H1 (cell line): ENCODE data around the gene ALG14. TPM values are rescaled to one million over a fixed set of nuclear protein-coding genes. Genes with fewer than 3 reads are reported as not detected.

Experiments
- CTCF ChIA-PET: fragments of 300-600 bp; sonication (Branson Sonifier 250); formaldehyde crosslinking; loops from one replicate; lab custom pipeline; 2021; ENCODE audit not compliant: partially characterized antibody; lab: Charles Lee
- POLR2A ChIA-PET: fragments of 300-600 bp; sonication (Branson Sonifier 250); formaldehyde crosslinking; loops from one replicate; lab custom pipeline; 2021; ENCODE audit warnings: inconsistent platforms; ENCODE audit not compliant: partially characterized antibody; lab: Charles Lee
- DNase-seq, 2 experiments: peaks; one replicate each; pipeline versions ENCODE4 v3.0.0 to v3.0.0-alpha.2; 2010 to 2022; ENCODE audit warnings: low spot score in 2 of 2, low read depth in 1 of 2, mixed read lengths in 1 of 2
- FAIRE-seq: peaks from 2 replicates; lab custom pipeline; 2011; peaks lifted over from hg19 to GRCh38; lab: Jason Lieb, UNC
- H2AFZ ChIP-seq: 2 replicates; pipeline ENCODE4 v1.8.1; 2012; ENCODE audit warnings: low read length, inconsistent platforms
- H2AK5ac ChIP-seq: 2 replicates; pipeline ENCODE4 v1.6.1; 2013; ENCODE audit warnings: low read depth, low read length
- H2BK120ac ChIP-seq: replicated peaks from 2 replicates; pipeline ENCODE3; 2013; ENCODE audit warnings: low read depth, low read length, inconsistent platforms
- H2BK12ac ChIP-seq: 2 replicates; pipeline ENCODE4 v1.6.1; 2013; ENCODE audit warnings: low read depth, low read length
- H2BK15ac ChIP-seq: 2 replicates; pipeline ENCODE4 v1.6.1; 2013; ENCODE audit warnings: low read length
- H2BK20ac ChIP-seq: 2 replicates; pipeline ENCODE4 v1.6.1; 2013; ENCODE audit warnings: low read length
- H2BK5ac ChIP-seq: 2 replicates; pipeline ENCODE4 v1.6.1; 2013; ENCODE audit warnings: low read depth, low read length
- H3K14ac ChIP-seq: 2 replicates; pipeline ENCODE4 v1.6.1; 2013; ENCODE audit warnings: inconsistent platforms; ENCODE audit not compliant: insufficient read length
- H3K18ac ChIP-seq: 2 replicates; pipeline ENCODE4 v1.6.1; 2013; ENCODE audit warnings: low read length; ENCODE audit errors: extremely low read depth
- H3K23ac ChIP-seq: 2 replicates; pipeline ENCODE4 v1.6.1; 2013; ENCODE audit warnings: inconsistent platforms; ENCODE audit not compliant: insufficient read length
- H3K23me2 ChIP-seq: 2 replicates; pipeline ENCODE4 v1.6.1; 2013; ENCODE audit warnings: low read depth, low read length
- H3K27ac ChIP-seq: 2 replicates; pipeline ENCODE4 v1.6.1; 2011; ENCODE audit warnings: low read depth, low read length, inconsistent platforms
- H3K27me3 ChIP-seq, 4 experiments: replicated peaks in 1 of 4; 1 replicate in 1 of 4; 2 replicates in 3 of 4; pipeline versions ENCODE4 v1.6.1 to v1.8.1; 2011 to 2013; ENCODE audit warnings: low read length in 3 of 4, mild to moderate bottlenecking in 3 of 4, inconsistent platforms in 2 of 4, mixed read lengths in 2 of 4, moderate library complexity in 1 of 4; ENCODE audit not compliant: control insufficient read depth in 3 of 4, insufficient read depth in 3 of 4; ENCODE audit errors: extremely low read depth in 1 of 4
- H3K36me3 ChIP-seq, 4 experiments: 2 replicates each; pipeline versions ENCODE4 v1.6.1 to v1.8.1; 2011 to 2013; ENCODE audit warnings: mild to moderate bottlenecking in 4 of 4, low read length in 3 of 4, moderate library complexity in 2 of 4, control low read depth in 1 of 4, inconsistent platforms in 1 of 4; ENCODE audit not compliant: insufficient read depth in 4 of 4, control insufficient read depth in 2 of 4
- H3K4ac ChIP-seq: replicated peaks from 2 replicates; pipeline ENCODE3; 2013; ENCODE audit warnings: low read length, low read depth, mixed read lengths, inconsistent platforms; ENCODE audit not compliant: insufficient read length
- H3K4me1 ChIP-seq, 4 experiments: replicated peaks in 1 of 4; 1 replicate in 1 of 4; 2 replicates in 3 of 4; pipeline versions ENCODE4 v1.6.1 to v1.8.1; 2011 to 2013; ENCODE audit warnings: low read length in 3 of 4, inconsistent platforms in 2 of 4, mixed read lengths in 1 of 4; ENCODE audit not compliant: insufficient read depth in 4 of 4, control insufficient read depth in 3 of 4
- H3K4me2 ChIP-seq, 2 experiments: 2 replicates each; pipeline versions ENCODE4 v1.6.1 to v1.8.1; 2011 to 2013; ENCODE audit warnings: low read depth in 2 of 2, low read length in 2 of 2, control low read depth in 1 of 2, inconsistent platforms in 1 of 2, mild to moderate bottlenecking in 1 of 2; ENCODE audit not compliant: insufficient read depth in 1 of 2
- H3K4me3 ChIP-seq, 4 experiments: fragments of 200-600, 300-600 bp in 1 of 4; sonication (generic), shearing (Covaris generic), sonication (Bioruptor Twin) in 1 of 4; 2 replicates each; pipeline versions ENCODE4 v1.5.1 to v1.8.1; 2011 to 2016; ENCODE audit warnings: low read length in 4 of 4, low read depth in 3 of 4, control low read depth in 2 of 4, inconsistent platforms in 2 of 4, mild to moderate bottlenecking in 2 of 4, mixed read lengths in 1 of 4, moderate library complexity in 1 of 4; ENCODE audit not compliant: insufficient read depth in 2 of 4; ENCODE audit errors: extremely low read depth in 1 of 4
- H3K56ac ChIP-seq: replicated peaks from 2 replicates; pipeline ENCODE3; 2013; ENCODE audit warnings: low read depth, mild to moderate bottlenecking, mixed read lengths, low read length, inconsistent platforms; ENCODE audit not compliant: insufficient read length
- H3K79me1 ChIP-seq: 2 replicates; pipeline ENCODE4 v1.6.1; 2013; ENCODE audit warnings: low read depth, low read length, control low read depth
- H3K79me2 ChIP-seq, 2 experiments: 2 replicates each; pipeline versions ENCODE4 v1.6.1 to v1.8.1; 2012 to 2013; ENCODE audit warnings: low read length in 2 of 2, mild to moderate bottlenecking in 2 of 2, inconsistent platforms in 1 of 2; ENCODE audit not compliant: insufficient read depth in 2 of 2, control insufficient read depth in 1 of 2
- H3K9ac ChIP-seq, 4 experiments: replicated peaks in 1 of 4; 1 replicate in 1 of 4; 2 replicates in 3 of 4; pipeline versions ENCODE4 v1.6.1 to v1.8.1; 2011 to 2013; ENCODE audit warnings: low read depth in 3 of 4, low read length in 3 of 4, control low read depth in 2 of 4, mild to moderate bottlenecking in 2 of 4, moderate library complexity in 2 of 4, inconsistent platforms in 1 of 4; ENCODE audit errors: extremely low read depth in 1 of 4
- H3K9me3 ChIP-seq, 2 experiments: 2 replicates each; pipeline versions ENCODE4 v1.6.1 to v1.8.1; 2012 to 2013; ENCODE audit warnings: mild to moderate bottlenecking in 2 of 2, moderate library complexity in 2 of 2, control low read depth in 1 of 2, inconsistent platforms in 1 of 2, low read depth in 1 of 2, low read length in 1 of 2, mixed read lengths in 1 of 2; ENCODE audit not compliant: insufficient read depth in 2 of 2
- H4K20me1 ChIP-seq, 2 experiments: replicated peaks in 1 of 2; 2 replicates each; pipeline versions ENCODE3 to v1.8.1; 2011 to 2013; ENCODE audit warnings: inconsistent platforms in 2 of 2, low read length in 2 of 2, mild to moderate bottlenecking in 1 of 2; ENCODE audit not compliant: insufficient read depth in 2 of 2, control insufficient read depth in 1 of 2
- H4K5ac ChIP-seq: 2 replicates; pipeline ENCODE4 v1.6.1; 2013; ENCODE audit warnings: low read length, low read depth, mixed read lengths, inconsistent platforms; ENCODE audit not compliant: insufficient read length
- H4K8ac ChIP-seq: 2 replicates; pipeline ENCODE4 v1.8.0; 2013; ENCODE audit warnings: mild to moderate bottlenecking, moderate library complexity, low read length, inconsistent platforms; ENCODE audit not compliant: insufficient read depth; ENCODE audit errors: extremely low read depth
- H4K91ac ChIP-seq: replicated peaks from 2 replicates; pipeline ENCODE3; 2013; ENCODE audit warnings: low read length, mixed read lengths, inconsistent platforms; ENCODE audit not compliant: insufficient read length
- BRCA1 ChIP-seq: IDR thresholded peaks from 2 replicates; pipeline ENCODE4 v1.6.1; 2012; ENCODE audit warnings: low read depth, low read length, improper control_type of control experiment
- NRF1 ChIP-seq: IDR thresholded peaks from 2 replicates; pipeline ENCODE4 v1.6.1; 2011; ENCODE audit warnings: mild to moderate bottlenecking, low read depth, low read length, improper control_type of control experiment
- PHF8 ChIP-seq: fragments of 200-600 bp; sonication (generic); conservative IDR thresholded peaks from 2 replicates; pipeline ENCODE4 v1.7.1; 2012; ENCODE audit warnings: low read depth, mild to moderate bottlenecking, inconsistent platforms, low read length, moderate library complexity
- POLR2A ChIP-seq, 2 experiments: IDR thresholded peaks; 1 replicate in 1 of 2; 2 replicates in 1 of 2; pipeline ENCODE4 v1.6.1; 2011; ENCODE audit warnings: low read depth in 2 of 2, low read length in 2 of 2, mild to moderate bottlenecking in 2 of 2; ENCODE audit errors: control extremely low read depth in 1 of 2
- SRF ChIP-seq: IDR thresholded peaks from 2 replicates; pipeline ENCODE4 v1.6.1; 2011; ENCODE audit warnings: mild to moderate bottlenecking, low read depth, low read length, moderate library complexity
- TAF1 ChIP-seq: IDR thresholded peaks from 2 replicates; pipeline ENCODE4 v1.6.1; 2011; ENCODE audit warnings: mild to moderate bottlenecking, low read depth, low read length
- USF2 ChIP-seq: IDR thresholded peaks from 2 replicates; pipeline ENCODE4 v1.6.1; 2011; ENCODE audit warnings: low read length, improper control_type of control experiment
- WGBS, 2 experiments: shearing (Covaris generic) in 1 of 2; methylation state at CpG; one replicate each; pipeline versions ENCODE4 v1.1.6 to v1.1.7; 2013 to 2015; ENCODE audit warnings: low lambda C conversion rate in 2 of 2, mixed read lengths in 2 of 2, inconsistent platforms in 1 of 2, low coverage in 1 of 2, missing lambda C conversion rate in 1 of 2; ENCODE audit not compliant: insufficient replicate concordance in 2 of 2, insufficient coverage in 1 of 2, insufficient read length in 1 of 2; ENCODE audit errors: extremely low coverage in 1 of 2, missing lambda C conversion rate in 1 of 2; 5-methylcytosine and 5-hydroxymethylcytosine counted together
- polyA plus RNA-seq, 7 experiments: library from polyadenylated mRNA; depleted of rRNA in 3 of 7; stranded (reverse) in 5 of 7; unstranded in 2 of 7; fragments of >200 nt in 5 of 7; fragments of 200-250 nt in 2 of 7; gene quantifications; 1 replicate in 5 of 7; 2 replicates in 1 of 7; 4 replicates in 1 of 7; pipeline versions ENCODE4 v1.2.1 to v1.2.3, GENCODE V29; 2011 to 2013; ENCODE audit warnings: missing spikeins in 2 of 7, mixed read lengths in 2 of 7
- total RNA-seq: library from RNA; stranded (reverse); fragmentation: NEBNext Ultra II Directional; extraction: Animal tissue kit (Norgen Biotek cat#: 25700); gene quantifications from 2 replicates; pipeline ENCODE4 v1.2.1, GENCODE V29; 2021

The ALG14 gene
- total and polyA plus RNA-seq, 2 of the 8 experiments (the other 6 are each of a cell fraction or from before 2014, with no cell fraction given): 0.95 to 1.3 TPM

GRCh38 chr1:95040032-95040525 lies 32.7 kb downstream of the ALG14 start:
- H3K4me2 ChIP-seq: no peak overlapping the region
- no peak overlapping the region for H4K5ac ChIP-seq
- H2BK15ac ChIP-seq: no peak overlapping the region
- CTCF ChIA-PET: interaction anchor here (0.9 to 2.8 kb wide), 7 partner anchors 76 to 329 kb away, joined by 3 to 39 read pairs (median 4); partner anchors contain the start of gene CNN3
- H4K8ac ChIP-seq: no peak overlapping the region
- H3K4me1 ChIP-seq: peaks cover 0 to 3% (median 0%) of the 10 kb centered on the region in 4 experiments; a peak in 1 of 7 replicates
- H2BK12ac ChIP-seq: no peak overlapping the region
- no peak overlapping the region for H2AFZ ChIP-seq
- no peak overlapping the region for H3K14ac ChIP-seq
- WGBS, 2 experiments: 93% methylated on average over 2 of the region's 2 CpGs; no CpG with 5 or more reads in 1 of the 2 experiments
- H3K4me3 ChIP-seq: no peak overlapping the region
- no peak overlapping the region for H3K4ac ChIP-seq
- H2BK120ac ChIP-seq: no peak overlapping the region
- TF ChIP-seq SRF (no peak), PHF8 (no peak), USF2 (no peak), POLR2A (IDR thresholded peaks at IDR 0.05; ENCODE audit: control extremely low read depth in 1 of 2, low read depth in 2 of 2, low read length in 2 of 2) (no peak), BRCA1 (no peak), TAF1 (no peak), NRF1 (no peak)
- TF ChIP-seq, all 59 proteins: peak for 0
- FAIRE-seq (no peak), DNase-seq (no peak)
- Histone ChIP-seq H3K79me2 (no peaks in the 10 kb centered on the region), H3K56ac (no peak overlapping the region), H4K91ac (no peak overlapping the region), H2BK20ac (no peak overlapping the region), H2BK5ac (no peak overlapping the region), H3K79me1 (no peaks in the 10 kb centered on the region), H3K18ac (no peak overlapping the region), H3K9ac (no peak overlapping the region), H3K9me3 (no peaks in the 10 kb centered on the region), H3K27ac (no peak overlapping the region), H3K23ac (no peak overlapping the region), H3K23me2 (peaks cover 2% of the 10 kb centered on the region; the same call in 1 of the 2 replicates), H3K36me3 (no peaks in the 10 kb centered on the region), H3K27me3 (no peaks in the 10 kb centered on the region), H4K20me1 (no peaks in the 10 kb centered on the region), H2AK5ac (no peak overlapping the region)
- POLR2A ChIA-PET: no interaction called here
